ENCODE measurements around the gene SLC39A7.

DNA sequence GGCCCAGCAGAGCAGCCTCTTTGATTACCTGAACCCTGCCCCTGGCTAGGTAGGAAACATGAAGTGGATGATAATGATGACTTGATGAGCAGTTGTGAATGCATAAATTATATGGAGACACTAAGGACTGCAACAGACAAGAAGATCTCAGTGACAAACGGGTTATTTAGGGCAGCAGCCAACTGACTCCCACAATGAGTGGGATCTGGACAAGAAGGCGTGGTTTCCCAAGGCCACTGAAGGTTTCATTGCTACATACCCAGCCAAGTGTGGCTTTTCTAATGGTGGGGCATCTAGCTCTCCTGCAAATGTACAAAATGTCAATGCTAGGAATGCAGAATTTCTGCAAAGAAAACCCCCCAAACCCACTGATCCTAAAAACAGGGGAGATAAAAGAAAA lies 37.1 kb downstream of the SLC39A7 start:
- TF ChIP-seq, protein P1, sequence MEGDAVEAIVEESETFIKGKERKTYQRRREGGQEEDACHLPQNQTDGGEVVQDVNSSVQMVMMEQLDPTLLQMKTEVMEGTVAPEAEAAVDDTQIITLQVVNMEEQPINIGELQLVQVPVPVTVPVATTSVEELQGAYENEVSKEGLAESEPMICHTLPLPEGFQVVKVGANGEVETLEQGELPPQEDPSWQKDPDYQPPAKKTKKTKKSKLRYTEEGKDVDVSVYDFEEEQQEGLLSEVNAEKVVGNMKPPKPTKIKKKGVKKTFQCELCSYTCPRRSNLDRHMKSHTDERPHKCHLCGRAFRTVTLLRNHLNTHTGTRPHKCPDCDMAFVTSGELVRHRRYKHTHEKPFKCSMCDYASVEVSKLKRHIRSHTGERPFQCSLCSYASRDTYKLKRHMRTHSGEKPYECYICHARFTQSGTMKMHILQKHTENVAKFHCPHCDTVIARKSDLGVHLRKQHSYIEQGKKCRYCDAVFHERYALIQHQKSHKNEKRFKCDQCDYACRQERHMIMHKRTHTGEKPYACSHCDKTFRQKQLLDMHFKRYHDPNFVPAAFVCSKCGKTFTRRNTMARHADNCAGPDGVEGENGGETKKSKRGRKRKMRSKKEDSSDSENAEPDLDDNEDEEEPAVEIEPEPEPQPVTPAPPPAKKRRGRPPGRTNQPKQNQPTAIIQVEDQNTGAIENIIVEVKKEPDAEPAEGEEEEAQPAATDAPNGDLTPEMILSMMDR (conservative IDR thresholded peaks at IDR 0.05 in 1 of 2, IDR thresholded peaks at IDR 0.05 in 1 of 2; ENCODE audit: extremely low read depth in 1 of 2, insufficient read depth in 1 of 2, low read depth in 1 of 2, low read length in 2 of 2) = no peak
- no peak for TF ChIP-seq EZH2 (IDR thresholded peaks at IDR 0.05; ENCODE audit: borderline replicate concordance, low read length)

Measured in mammary epithelial cell (primary cell).